IPS-NIHi11 (cell line): Measurements from ENCODE around the gene RAB24.
"Not testable (repeated sequence)": the region's sequence is repeated elsewhere in the genome, so short reads cannot be mapped to it uniquely, and the experiment has no call there.

Experiments used
- DNase-seq: peaks from one replicate; pipeline ENCODE4 v3.0.0; 2012; ENCODE audit warnings: mixed read lengths, low spot score

Gene RAB24

DNA sequence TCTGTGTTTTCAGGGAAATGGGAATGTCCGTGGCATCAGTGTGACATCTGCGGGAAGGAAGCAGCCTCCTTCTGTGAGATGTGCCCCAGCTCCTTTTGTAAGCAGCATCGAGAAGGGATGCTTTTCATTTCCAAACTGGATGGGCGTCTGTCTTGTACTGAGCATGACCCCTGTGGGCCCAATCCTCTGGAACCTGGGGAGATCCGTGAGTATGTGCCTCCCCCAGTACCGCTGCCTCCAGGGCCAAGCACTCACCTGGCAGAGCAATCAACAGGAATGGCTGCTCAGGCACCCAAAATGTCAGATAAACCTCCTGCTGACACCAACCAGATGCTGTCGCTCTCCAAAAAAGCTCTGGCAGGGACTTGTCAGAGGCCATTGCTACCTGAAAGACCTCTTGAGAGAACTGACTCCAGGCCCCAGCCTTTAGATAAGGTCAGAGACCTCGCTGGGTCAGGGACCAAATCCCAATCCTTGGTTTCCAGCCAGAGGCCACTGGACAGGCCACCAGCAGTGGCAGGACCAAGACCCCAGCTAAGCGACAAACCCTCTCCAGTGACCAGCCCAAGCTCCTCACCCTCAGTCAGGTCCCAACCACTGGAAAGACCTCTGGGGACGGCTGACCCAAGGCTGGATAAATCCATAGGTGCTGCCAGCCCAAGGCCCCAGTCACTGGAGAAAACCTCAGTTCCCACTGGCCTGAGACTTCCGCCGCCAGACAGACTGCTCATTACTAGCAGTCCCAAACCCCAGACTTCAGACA, 9.5 kb downstream of the RAB24 start:
- DNase-seq: no peak

DNA sequence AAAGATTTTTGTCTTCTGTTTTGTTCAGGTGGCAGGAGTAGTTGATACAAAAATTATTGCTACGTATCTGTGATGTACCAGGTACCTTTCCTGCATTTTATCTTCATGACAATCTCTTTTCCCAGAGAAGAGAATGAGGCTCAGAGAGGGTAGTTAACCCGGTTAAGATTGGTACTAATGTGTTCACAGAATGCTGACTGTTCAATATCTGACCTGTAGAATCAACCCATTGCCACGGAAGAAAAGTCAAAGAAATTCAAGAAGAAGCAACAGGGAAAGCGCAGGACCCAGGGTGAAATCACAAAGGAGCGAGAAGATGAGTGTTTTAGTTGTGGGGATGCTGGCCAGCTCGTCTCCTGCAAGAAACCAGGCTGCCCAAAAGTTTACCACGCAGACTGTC, 11.8 kb downstream of the RAB24 start:
- DNase-seq: no peak

- DNase-seq: no peak
Observed at GRCh38 chr5:177290816-177291596, 12.5 kb downstream of the RAB24 start.

GRCh38 chr5:177288191-177288590, 15.3 kb downstream of the RAB24 start:
- no peak for DNase-seq

DNA sequence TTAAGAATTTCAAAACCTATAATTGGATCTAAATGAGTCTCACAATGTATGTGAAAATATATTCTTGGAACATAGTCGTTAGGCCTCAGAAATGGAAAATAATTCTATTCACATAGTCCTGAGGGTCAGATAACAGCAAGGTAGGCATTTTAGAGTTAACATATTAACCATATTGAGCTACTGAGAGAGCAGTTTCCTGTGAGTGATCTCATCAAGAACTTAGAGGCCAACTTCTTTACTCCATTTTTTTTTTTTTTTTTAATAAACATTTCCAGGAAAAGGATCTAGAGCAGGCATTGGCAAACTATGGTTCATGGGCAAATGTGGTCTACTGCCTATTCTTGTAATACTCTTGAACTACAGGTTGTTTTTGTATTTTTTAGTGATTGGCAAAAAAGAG, 26.6 kb downstream of the RAB24 start:
- no peak for DNase-seq

GRCh38 chr5:177275883-177276282, 27.6 kb downstream of the RAB24 start:
- DNase-seq: no peak

DNA sequence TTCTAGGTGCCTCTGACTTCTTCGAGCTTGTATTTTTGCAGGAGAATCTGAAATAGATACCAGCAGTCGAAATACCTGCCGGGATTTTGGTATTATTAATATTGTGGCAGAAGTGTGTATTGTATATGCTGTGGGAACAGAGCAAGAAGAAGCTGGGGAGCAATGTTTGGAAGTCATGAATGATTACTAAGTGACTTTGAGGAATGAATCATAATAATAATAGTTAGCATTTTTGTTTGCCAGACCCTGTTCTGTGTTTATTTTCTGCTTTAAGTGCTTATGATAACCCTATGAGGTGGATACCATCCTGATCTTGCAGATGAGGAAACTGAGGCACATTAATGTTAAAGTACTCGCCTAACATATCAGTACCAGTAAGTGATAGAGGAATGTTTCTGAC, 32.4 kb downstream of the RAB24 start:
- no peak for DNase-seq

- DNase-seq: no peak
Observed at GRCh38 chr5:177270653-177271052, 32.9 kb downstream of the RAB24 start.

GRCh38 chr5:177269976-177270375, 33.5 kb downstream of the RAB24 start:
- DNase-seq: no peak

GRCh38 chr5:177269232-177269895, 34.2 kb downstream of the RAB24 start:
- DNase-seq: no peak

GRCh38 chr5:177265395-177265794, 38.1 kb downstream of the RAB24 start:
- DNase-seq: no peak

GRCh38 chr5:177264178-177264577, 39.3 kb downstream of the RAB24 start:
- DNase-seq: no peak

DNA sequence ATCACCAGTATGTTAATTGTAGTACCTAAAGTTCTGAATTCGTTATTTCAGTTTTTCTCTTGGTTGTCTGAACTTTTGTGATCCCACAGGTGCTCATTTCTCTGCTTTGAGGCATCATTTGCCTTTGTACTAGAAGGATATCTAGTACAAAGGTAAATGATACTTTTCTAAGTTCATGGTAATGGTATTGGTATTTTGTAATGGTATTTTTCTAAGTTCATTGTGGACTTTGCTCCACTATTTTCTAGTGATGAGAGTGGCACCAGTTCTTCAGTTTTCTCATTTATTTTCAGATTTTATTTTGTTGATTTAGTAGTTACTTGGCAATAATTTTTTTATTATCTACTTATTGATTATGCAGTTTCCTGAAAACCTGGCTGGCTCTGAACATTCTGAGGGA, 42.0 kb downstream of the RAB24 start:
- no peak for DNase-seq

GRCh38 chr5:177260961-177261360, 42.6 kb downstream of the RAB24 start:
- DNase-seq: no peak

GRCh38 chr5:177258711-177259110, 44.8 kb downstream of the RAB24 start:
- DNase-seq: not testable (repeated sequence)

- DNase-seq: no peak
Observed at GRCh38 chr5:177256296-177256695, 47.2 kb downstream of the RAB24 start.

DNA sequence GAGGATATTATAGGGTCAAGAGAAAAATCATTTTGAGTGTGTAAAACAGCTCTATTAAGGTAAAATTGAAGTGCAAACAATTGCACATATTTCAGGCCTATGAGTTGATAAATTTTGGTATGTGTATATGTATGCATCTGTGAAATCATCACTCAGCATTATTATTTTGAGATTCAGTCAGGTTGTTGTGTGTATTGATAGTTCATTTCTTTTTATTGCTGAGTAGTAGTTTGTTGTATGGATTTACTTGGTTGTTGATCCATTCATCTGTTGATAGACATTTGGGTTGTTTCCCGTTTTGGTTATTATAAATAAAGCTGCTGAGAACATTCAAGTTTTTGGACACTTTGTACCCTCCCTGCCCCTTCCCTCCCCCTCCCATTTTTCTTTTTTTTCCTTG, 50.3 kb downstream of the RAB24 start:
- no peak for DNase-seq
